ENCODE measurements around the gene ENTPD8.
"Not testable (repeated sequence)": the region's sequence is repeated elsewhere in the genome, so short reads cannot be mapped to it uniquely, and the experiment has no call there.

- TF ChIP-seq POLR2A (IDR thresholded peaks at IDR 0.05; ENCODE audit: low read depth, low read length); POLR2AphosphoS5 (IDR thresholded peaks at IDR 0.05; ENCODE audit: low read depth, low read length); TAF1 (IDR thresholded peaks at IDR 0.05; ENCODE audit: borderline replicate concordance, low read depth, low read length): not testable (repeated sequence)
Observed at GRCh38 chr9:137450539-137451222, 9.5 kb upstream of the ENTPD8 start.

Data from GM12892 (cell line).